GM18517 (cell line): ENCODE measurements around the gene INPP4B.

Source experiments
- ATAC-seq: cut with Tn5 transposase; IDR thresholded peaks from one replicate; pipeline ENCODE4 v1.9.1; 2021; ENCODE audit warnings: mild to moderate bottlenecking, moderate library complexity; ENCODE audit not compliant: unreplicated experiment

INPP4B gene

GRCh38 chr4:142181021-142181420 is 665.1 kb downstream of the INPP4B start:
- no peak for ATAC-seq

- ATAC-seq = no peak
Measured at GRCh38 chr4:142169216-142169615, 676.9 kb downstream of the INPP4B start.

- ATAC-seq = no peak
Measured at GRCh38 chr4:142168181-142168580, 677.9 kb downstream of the INPP4B start.

GRCh38 chr4:142164767-142165500 is 681.2 kb downstream of the INPP4B start:
- no peak for ATAC-seq

GRCh38 chr4:142161086-142161485 is 685.0 kb downstream of the INPP4B start:
- ATAC-seq = no peak

- ATAC-seq = no peak
Measured at GRCh38 chr4:142160509-142160908, 685.6 kb downstream of the INPP4B start.

- no peak for ATAC-seq
Measured at GRCh38 chr4:142158980-142159379, 687.1 kb downstream of the INPP4B start.

- ATAC-seq = no peak
Measured at GRCh38 chr4:142156256-142156655, 689.8 kb downstream of the INPP4B start.

GRCh38 chr4:142155347-142155746 is 690.8 kb downstream of the INPP4B start:
- ATAC-seq = no peak

- ATAC-seq = no peak
Measured at GRCh38 chr4:142150483-142150882, 695.6 kb downstream of the INPP4B start.

GRCh38 chr4:142144813-142145212 is 701.3 kb downstream of the INPP4B start:
- no peak for ATAC-seq

- no peak for ATAC-seq
Measured at GRCh38 chr4:142142366-142143054, 703.6 kb downstream of the INPP4B start.

- ATAC-seq = no peak
Measured at GRCh38 chr4:142141224-142141623, 704.9 kb downstream of the INPP4B start.

- ATAC-seq = no peak
Measured at GRCh38 chr4:142130666-142131065, 715.4 kb downstream of the INPP4B start.

- ATAC-seq = no peak
Measured at GRCh38 chr4:142129931-142130330, 716.2 kb downstream of the INPP4B start.

GRCh38 chr4:142129473-142129872 is 716.6 kb downstream of the INPP4B start:
- no peak for ATAC-seq

GRCh38 chr4:142128529-142128928 is 717.6 kb downstream of the INPP4B start:
- ATAC-seq = no peak

- ATAC-seq = peak; percentile 81
Measured at GRCh38 chr4:142126890-142127497, 719.1 kb downstream of the INPP4B start.

- ATAC-seq = no peak
Measured at GRCh38 chr4:142124874-142125273, 721.2 kb downstream of the INPP4B start.

GRCh38 chr4:142121448-142122350 is 724.4 kb downstream of the INPP4B start:
- ATAC-seq = no peak

- no peak for ATAC-seq
Measured at GRCh38 chr4:142120921-142121320, 725.2 kb downstream of the INPP4B start.
